Activated CD4-positive, alpha-beta T cell treated with anti-CD3 and anti-CD28 coated beads, Interleukin-2, Interleukin-6, amounts not matched to agents 100 ng/mL and 50 ng/mL, durations not matched to agents 16 hours and 8 hours (primary cell): ENCODE data around the gene PKDREJ.
A peak's percentile ranks its signal among the peaks of the same experiment; 100 is the strongest.
"Not testable (repeated sequence)": the region's sequence is repeated elsewhere in the genome, so short reads cannot be mapped to it uniquely, and the experiment has no call there.

ENCODE experiments used
- DNase-seq: peaks from one replicate; pipeline ENCODE4 v3.0.0-alpha.2; 2020

Gene PKDREJ

GRCh38 chr22:46263216-46263590, at the start of gene PKDREJ:
TSS of gene PKDREJ (minus strand) at chr22:46263343. CDS start at chr22:46263322, 21 bp downstream.
- DNase-seq: no peak

DNA sequence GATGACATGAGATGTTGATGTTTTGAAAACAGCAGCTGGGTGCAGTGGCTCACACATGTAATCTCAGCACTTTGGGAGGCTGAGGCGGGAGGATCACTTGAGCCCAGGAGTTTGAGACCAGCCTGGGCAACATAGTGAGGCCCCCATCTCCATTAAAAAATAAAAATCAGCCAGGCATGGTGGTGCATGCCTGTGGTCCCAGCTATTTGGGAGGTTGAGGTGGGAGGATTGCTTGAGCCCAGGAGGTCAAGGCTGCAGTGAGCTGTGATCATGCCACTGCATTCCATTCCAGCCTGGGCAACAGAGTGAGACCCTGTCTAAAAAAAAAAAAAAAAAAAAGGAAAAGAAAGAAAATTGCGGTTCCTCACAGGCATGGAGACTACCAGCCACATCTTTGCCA, 49.7 kb upstream of the PKDREJ start:
- not testable (repeated sequence) for DNase-seq

DNA sequence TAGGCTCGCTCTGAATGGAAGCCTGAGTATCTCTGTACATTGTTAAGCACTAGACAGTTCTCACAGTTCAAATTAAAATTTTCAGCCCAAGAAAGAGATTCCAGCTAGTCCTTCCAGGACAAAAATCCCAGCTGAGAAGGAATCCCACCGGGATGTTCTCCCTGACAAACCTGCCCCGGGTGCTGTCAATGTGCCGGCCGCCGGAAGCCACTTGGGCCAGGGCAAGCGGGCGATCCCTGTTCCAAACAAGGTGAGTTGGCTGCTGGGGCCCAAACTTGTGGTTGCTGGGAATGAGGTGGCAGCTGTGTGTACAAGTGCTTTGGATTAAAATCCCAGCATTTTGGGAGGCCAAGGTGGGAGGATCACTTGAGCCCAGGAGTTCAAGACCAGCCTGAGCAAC, 48.9 kb upstream of the PKDREJ start:
- DNase-seq: no peak

DNA sequence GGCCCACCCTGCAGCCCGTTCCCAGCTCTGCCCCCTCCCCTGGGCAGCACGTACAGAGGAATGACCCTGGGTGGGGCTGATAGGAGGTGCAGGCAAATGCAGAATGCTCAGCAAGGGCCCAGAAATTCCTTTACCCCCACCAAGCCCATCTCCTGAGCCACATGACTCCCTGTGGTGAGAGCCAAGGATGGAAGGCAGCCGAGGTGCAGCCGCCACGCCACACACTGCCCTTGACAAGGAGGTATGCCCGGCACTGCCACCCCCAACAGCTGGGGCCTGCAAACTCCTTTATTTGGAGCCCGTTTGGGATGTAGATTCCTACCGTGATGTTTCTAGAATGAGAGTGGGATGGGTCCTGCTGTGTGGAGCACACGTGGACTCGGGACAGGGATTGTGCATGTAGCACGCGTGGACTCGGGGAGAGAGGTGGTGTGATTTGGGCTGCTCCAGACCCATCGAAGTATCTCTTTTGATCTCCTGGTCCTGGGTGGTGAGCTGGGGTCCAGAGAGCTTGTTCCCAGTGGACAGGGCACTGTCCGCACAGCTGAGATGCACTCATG, 46.5 kb upstream of the PKDREJ start:
- no peak for DNase-seq

DNA sequence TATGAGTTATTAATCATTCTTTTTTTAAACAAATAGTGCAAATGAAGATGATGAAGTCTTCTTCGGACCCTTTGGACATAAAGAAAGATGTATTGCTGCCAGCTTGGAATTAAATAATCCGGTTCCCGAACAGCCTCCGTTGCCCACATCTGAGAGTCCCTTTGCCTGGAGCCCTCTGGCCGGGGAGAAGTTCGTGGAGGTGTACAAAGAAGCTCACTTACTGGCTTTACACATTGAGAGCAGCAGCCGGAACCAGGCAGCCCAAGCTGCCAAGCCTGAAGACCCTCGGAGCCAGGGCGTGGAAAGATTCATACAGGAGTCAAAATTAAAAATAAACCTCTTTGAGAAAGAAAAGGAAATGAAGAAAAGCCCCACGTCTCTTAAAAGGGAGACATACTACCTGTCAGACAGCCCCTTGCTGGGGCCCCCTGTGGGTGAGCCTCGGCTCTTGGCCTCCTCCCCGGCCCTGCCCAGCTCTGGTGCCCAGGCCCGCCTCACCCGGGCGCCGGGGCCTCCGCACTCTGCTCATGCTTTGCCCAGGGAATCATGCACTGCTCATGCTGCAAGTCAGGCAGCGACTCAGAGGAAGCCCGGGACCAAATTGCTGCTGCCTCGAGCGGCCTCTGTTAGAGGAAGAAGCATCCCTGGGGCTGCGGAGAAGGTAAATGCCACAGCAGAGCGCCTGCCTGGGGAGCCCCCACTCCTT, 45.3 kb upstream of the PKDREJ start:
- no peak for DNase-seq

GRCh38 chr22:46303347-46303965, 40.3 kb upstream of the PKDREJ start:
- no peak for DNase-seq

- no peak for DNase-seq
These were observed 37.3 kb upstream of the PKDREJ start for GRCh38 chr22:46300491-46300890.

- no peak for DNase-seq
These were observed 36.0 kb upstream of the PKDREJ start for GRCh38 chr22:46299101-46299500.

DNA sequence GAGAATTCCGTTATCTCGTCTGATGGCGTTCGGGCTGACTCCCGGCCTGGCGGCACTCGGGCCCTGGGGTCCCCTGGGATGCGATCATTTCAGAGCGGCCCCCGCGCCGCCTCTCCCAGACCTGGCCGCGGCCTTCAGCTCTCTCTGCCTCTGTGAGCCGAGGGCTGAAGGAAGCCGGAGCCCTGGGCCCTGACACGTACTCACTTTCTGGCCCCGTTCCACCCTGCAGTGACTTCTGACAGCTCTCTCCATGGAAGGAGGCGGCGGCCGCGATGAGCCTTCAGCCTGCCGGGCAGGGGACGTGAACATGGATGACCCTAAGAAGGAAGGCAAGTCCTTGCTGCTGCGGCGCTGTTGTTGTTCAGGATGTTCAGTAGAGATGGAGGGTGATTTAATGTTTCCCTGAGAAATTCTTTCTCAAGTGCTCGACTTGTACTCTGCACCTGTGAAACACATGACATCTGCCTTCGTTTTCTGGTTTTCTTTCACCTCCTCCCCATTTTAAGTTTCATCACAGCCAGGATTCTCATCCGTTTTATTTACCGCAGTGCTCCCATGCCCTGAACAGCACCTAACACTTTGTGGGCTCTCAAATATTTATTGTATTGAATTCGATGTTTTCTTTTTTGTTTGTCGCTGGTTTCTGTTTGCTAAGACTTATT, 34.1 kb upstream of the PKDREJ start:
- peak; percentile 41 for DNase-seq

GRCh38 chr22:46296257-46297150, 33.4 kb upstream of the PKDREJ start, which contains the start of gene GTSE1:
TSS of gene GTSE1 (plus strand) at chr22:46296870. CDS start at chr22:46297401, 531 bp downstream.
- peak; percentile 99 for DNase-seq

DNA sequence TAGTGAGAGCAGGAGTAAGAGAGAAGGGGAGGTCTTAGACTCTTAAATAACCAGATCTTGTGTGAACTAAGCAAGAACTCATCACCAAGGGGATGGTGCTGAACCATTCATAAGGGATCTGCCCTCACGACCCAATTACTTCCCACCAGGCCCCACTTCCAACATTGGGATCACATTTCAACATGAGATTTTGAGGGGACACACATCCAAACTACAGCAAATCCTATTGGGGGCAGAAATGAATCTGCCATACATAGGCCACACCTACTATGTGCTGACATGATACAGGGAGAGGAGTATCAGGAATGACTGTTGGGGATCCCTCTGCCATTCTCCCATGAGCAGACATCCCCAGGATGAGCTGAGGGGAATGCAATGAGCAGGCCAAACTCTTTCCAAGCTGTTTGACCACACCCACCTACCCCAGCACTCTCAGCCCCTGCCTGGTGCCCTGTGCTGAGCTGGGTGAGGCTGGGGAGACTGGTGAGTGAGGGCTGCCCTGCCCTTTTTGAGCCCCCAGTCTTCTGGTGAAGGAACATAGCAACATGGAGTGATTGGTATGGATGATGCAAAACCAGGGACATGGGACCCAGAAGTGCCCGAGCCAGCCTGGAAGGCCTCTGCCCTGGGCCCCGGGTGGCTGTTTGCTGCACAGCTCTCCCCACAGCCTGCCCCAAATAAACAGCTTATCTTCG, 32.3 kb upstream of the PKDREJ start:
- DNase-seq: no peak

DNA sequence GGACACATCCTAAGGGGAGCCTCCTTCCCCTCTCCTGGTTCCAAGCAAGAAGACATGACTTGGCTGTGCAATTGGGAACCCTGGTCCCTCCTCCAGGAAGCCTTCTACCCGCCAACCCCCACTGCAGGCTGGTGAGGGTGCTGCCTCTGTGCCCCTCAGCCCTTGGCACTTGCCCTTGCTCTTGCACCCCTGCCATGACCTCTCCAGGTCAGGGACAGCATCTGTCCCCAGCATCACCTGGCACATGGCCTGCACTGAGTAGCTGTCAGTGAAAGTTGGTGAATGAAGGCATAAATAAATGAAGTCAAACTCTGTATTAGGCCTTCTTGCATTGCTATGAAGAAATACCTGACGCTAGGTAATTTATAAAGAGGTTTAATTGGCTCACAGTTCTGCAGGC, 31.6 kb upstream of the PKDREJ start:
- no peak for DNase-seq

- no peak for DNase-seq
These were observed 30.6 kb upstream of the PKDREJ start for GRCh38 chr22:46293577-46294260.

- DNase-seq: no peak
These were observed 29.6 kb upstream of the PKDREJ start for GRCh38 chr22:46292732-46293131.

GRCh38 chr22:46292173-46292572, 29.0 kb upstream of the PKDREJ start:
- DNase-seq: no peak

DNA sequence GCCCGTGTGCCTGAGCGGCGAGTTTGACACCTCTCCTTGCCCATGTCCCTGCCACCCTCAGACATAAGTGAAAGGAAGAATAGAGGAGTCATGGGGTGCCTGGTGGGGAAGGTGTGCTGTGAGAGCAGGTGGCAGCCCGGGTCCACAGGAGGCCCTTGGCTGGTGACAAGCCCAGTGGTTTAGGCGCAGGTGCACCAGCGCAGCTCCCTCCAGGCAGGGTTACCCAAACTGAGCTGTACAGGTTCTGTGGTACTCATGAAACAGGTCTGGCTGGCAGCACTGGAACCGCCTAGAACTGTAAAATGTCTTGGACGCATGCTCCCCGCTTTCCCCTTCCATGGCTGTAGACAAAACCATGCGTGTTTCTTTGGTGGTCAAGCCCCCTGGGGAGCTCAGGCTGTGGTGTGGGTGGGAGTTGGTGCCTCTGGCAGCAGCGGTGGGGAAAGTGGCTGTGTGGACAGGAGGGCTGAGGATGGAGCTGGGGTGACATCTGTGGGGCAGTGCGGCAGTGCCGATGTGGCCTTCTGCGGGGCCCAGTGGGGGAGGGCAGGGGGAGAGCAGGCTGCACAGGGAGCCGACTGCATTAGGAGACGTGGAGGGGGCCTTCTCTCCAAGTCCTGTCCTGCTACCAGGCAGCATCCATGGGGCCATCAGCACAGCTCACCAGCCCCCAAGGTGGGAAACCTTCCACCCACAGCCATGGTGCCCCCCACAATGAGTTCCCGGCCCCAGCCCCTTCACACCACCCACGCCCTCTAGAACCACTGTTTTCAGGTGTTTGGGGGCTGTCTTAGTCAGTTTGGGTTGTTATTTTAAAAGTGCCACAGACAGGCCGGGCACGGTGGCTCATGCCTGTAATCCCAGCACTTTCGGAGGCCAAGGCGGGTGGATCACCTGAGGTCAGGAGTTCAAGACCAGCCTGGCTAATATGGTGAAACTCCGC, 28.0 kb upstream of the PKDREJ start:
- no peak for DNase-seq

DNA sequence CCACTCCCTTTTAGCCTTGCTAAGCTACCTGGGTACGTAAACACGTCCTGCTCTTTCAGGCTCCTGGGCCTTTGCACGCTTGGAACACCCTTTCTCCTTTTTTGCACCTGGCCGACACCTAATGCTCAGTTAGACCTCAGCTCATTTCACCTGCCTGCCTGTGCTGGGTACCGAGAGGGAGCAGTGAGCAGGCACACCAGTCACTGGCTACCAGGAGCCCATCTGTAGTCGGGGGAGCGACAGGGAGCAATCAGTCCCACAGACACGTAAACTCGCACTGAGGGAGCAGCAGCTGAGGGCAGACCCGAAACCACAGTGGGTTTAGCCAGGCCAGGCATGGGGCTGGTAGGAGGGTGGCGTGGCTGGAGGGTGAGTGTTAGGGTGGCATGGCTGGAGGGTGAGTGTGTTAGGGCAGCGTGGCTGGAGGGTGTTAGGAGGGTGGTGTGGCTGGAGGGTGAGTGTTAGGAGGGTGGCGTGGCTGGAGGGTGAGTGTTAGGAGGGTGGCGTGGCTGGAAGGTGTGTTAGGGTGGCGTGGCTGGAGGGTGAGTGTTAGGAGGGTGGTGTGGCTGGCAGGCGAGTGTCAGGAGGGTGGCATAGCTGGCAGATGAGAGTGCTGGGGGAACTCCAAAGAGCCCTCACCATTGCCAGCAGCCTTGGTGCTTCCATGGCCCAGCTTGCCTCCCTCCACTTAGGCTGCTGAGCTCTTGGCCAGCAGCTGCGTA, 27.1 kb upstream of the PKDREJ start:
- no peak for DNase-seq

GRCh38 chr22:46289244-46289891, 26.2 kb upstream of the PKDREJ start:
- no peak for DNase-seq

DNA sequence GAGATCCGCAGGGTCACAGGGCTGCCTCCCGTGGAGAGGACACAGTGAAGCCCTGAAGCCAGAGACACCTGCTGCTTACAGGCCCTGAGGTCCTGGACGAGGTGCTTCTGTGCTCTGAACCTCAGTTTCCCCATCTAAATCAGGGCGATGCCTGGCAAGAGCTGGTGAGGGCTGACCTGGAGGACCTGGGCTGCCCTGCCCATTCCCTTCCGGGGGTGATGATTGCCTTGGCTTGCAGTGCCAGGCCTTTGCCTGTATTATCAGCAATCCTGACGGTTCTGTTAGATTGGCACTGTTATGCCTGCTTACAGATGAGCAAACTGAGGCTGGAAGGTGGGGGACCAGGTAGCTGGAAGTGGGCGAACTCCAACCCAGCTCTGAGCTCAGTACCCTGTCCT, 25.7 kb upstream of the PKDREJ start:
- no peak for DNase-seq
